GM03348 (cell line): ENCODE measurements around the gene DOCK8.
"Not testable (repeated sequence)": the region's sequence is repeated elsewhere in the genome, so short reads cannot be mapped to it uniquely, and the experiment has no call there.

Source experiments
- DNase-seq: peaks from one replicate; pipeline ENCODE4 v3.0.0; 2012; ENCODE audit warnings: low spot score

DOCK8 gene

DNA sequence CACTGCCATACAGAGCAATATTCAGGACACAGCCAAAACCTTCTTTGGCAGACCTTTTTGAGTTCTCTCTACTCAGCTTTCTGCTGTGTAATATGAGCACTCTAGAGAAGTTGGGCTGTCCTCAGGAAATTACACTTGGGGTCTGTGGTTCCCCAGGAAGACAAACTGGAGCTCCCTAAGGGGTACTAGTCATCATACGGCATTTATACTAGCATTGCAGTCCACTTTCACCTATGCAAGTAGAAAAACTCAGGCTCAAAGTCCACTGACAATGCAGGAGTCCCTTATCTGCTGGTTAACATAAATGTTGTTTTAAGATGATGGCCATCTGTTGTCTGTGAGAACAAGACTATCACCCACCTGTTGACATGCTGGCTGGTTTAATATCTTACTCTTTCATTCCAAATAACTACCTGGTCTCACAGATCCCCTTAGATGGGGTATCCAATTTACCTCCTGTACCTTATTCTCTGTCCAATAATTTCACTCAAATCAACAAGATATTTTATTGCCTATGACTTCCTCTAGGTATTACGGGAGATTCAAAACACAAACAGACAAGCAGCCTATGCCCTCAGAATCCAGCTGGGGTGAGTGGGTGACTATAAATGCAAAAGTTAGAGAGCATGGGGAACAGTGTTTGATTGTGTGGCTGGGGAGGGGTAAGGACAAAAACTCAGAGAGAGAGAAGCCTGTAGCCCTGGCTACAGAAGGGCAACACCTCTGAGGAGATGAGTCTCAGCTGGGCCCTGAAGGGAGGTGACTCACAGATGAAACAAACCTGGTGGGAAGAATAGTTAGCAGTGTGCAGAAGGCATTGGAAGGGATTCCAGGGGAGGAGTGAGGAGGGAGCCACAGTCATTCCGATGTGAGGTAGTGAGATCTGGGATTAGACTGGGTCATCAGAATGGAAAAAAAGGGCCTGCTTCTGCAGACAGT lies 10.2 kb downstream of the DOCK8 start:
- no peak for DNase-seq

- no peak for DNase-seq
These were observed 13.2 kb downstream of the DOCK8 start for GRCh38 chr9:227860-228259.

DNA sequence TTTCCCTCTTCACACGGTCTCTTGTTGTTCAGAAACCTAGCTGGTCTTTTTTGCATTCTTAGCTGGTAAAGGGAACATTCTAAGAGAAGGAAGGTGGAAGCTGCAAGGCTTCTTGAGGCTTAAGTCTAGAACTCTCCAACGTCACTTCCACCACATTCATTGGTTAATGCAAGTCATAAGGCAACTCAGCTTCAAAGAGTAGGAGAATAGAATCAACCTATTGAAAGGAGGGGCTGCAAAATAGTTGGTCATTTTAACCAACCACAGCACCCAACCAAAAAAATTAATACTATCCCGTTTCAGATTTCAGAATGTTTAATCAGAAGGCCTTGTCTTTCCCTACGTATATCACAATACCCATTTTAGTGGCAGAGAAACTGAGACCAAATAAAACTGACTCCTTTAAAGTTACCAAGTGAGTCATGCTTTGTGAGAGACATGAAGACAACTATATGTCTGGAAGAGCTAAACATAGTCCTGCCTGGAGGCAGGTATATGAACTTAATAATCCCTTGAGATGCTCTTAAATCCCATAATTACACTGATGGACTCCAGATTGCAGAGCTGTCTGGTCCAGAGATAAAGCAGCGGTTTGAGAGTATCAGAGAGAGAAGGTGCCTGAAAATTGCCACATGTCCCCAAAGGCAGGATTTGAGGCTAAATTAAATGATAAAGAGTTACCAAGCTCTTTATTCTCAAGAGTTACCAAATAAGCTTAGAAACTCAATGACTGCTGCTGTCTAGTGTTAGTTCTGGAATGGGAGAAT lies 14.4 kb downstream of the DOCK8 start:
- no peak for DNase-seq

GRCh38 chr9:231625-232024 lies 17.0 kb downstream of the DOCK8 start:
- not testable (repeated sequence) for DNase-seq

DNA sequence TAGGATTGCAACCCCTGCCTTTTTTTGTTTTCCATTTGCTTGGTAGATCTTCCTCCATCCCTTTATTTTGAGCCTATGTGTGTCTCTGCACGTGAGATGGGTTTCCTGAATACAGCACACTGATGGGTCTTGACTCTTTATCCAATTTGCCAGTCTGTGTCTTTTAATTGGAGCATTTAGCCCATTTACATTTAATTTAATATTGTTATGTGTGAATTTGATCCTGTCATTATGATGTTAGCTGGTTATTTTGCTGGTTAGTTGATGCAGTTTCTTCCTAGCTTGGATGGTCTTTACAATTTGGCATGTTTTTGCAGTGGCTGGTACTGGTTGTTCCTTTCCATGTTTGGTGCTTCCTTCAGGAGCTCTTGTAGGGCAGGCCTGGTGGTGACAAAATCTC lies 19.0 kb downstream of the DOCK8 start:
- not testable (repeated sequence) for DNase-seq

DNA sequence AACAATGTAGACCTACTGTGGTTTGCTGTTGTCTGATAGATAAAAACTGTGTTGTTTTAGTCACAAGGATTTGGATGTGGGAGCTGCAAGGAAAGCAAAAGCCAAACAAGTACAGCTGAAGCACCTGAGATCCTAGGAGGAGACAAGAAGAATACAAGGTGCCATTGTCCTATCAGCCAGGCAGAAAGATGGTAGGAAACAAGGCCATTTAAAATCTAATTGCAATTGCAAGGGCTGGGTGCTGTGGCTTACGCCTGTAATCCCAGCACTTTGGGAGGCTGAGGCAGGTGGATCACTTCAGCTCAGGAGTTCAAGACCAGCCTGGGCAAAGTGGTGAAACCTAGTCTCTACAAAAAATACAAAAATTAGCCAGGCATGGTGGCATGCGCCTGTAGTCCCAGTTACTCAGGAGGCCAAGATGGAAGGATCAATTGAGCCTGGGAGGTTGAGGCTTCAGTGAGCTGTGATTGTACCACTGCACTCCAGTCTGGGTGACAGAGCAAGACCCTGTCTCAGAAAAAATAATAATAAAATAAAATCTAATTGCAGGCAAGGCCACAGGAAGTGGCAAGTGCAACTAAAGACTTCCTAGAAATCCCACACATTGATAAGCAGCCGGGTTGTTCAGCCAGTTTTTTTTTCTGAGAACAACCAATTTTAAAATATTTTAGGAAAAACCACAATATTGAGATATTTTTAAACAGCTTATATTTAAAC lies 22.6 kb downstream of the DOCK8 start:
- no peak for DNase-seq

- DNase-seq: no peak
These were observed 23.2 kb downstream of the DOCK8 start for GRCh38 chr9:237858-238345.

DNA sequence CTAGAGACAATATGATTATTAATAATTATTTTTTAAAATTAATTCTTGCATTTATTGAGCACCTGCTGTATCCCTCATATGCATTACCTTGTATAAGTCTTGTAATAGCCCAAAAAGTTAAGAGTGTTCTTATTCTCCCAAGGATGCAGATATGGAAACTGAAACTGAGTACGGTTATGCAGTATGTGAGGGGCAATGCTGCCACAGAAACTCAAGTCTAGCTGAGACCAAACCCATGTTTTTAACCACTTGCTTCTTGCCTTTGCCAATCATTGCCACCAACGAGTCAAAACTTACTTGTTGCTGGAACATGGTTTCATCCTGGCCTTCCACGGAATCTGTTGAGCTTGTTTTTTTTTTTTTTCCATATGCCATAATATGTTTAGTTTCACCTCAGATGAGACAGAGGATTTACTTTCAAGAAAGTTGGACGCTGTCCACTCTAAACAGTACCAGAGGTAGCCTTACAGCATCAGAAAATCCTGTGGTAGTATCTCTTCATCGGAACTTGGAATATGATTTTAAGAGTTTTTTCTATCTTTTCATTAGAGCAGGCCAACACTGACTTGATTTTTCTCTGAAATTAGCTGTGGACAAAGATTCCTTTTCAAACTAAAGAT lies 27.9 kb downstream of the DOCK8 start:
- no peak for DNase-seq

- DNase-seq: no peak
These were observed 33.8 kb downstream of the DOCK8 start for GRCh38 chr9:248278-248961.

DNA sequence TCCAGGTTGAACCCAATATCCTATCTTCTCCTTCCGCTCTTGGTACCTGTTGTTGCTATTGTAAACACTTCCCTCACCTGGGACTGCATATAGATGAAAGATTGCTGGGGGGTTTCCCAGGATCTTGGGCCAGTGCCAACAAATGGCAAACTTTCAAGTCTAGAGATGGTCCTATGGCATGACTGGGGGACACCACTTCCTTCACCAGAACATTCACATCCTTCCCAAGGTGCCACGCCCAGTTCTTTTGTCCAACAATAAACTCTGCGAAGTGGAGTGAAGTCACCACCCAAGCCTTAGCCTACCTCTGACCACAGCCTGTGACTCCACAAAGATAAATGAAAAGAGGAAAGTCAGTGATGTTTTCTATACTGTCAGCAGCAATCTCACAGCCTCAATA lies 34.4 kb downstream of the DOCK8 start:
- no peak for DNase-seq

DNA sequence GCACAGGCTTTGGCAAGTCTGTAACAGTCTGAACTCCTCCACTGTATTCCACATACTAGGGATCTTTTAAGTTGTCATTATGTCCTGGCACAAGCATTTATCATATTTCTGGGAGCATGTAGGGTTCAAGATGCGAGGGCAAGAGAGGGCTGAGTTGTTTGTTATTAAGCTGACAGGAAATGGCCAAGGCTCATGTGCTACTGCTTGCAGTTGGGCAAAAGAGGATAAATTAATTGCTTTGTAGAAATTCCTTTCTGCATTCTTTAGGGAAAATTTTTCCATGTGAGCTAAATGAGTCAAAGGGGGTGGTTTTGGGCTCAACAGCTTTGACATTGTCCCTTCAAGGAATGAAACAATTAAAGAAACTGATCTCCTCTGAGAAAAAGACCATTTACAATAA lies 35.4 kb downstream of the DOCK8 start:
- DNase-seq: no peak

DNA sequence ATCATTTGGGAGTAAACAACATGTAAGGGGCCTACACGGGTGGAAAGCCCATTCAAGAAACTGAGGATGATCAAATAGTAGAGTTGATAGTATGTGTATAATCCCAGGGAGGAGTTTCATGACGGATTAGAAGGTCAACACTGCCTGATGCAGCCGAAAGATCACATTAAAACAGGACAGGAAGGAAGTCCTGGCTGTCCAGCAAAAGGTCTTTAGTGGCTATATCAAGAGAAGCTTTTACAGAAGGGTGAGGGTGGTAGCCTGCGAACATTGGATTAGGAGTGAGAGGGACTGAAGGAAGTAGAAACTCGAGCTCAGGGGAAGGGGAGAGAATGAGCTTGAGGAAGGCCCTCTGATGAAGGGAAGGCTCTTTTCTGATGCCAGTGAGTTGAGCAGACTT lies 36.0 kb downstream of the DOCK8 start:
- no peak for DNase-seq

DNA sequence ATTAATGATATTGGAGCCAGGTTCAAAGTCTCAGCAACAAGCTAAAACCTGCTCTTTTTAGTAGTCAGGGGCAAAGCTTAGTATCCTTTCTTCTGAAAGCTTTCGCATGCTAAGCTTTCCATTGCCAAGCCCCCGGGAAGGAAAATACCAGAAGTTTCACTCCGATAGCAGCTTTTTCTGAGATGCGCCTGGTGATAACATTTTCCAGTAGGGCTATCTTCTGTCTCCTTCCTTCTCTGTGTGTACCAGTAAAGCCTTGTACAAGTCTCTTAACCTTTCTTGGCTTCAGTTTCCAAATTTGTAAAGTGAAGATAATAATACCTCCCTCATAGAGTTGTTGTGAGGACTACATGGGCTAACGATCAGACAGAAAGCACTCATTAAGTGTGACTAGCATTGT lies 36.7 kb downstream of the DOCK8 start:
- DNase-seq: no peak

- DNase-seq: no peak
These were observed 38.9 kb downstream of the DOCK8 start for GRCh38 chr9:253539-253938.

GRCh38 chr9:254516-254915 lies 39.9 kb downstream of the DOCK8 start:
- DNase-seq: no peak

- no peak for DNase-seq
These were observed 43.3 kb downstream of the DOCK8 start for GRCh38 chr9:257957-258356.

- no peak for DNase-seq
These were observed 45.0 kb downstream of the DOCK8 start for GRCh38 chr9:259405-260404.

- DNase-seq: no peak
These were observed 49.6 kb downstream of the DOCK8 start for GRCh38 chr9:264231-264630.

DNA sequence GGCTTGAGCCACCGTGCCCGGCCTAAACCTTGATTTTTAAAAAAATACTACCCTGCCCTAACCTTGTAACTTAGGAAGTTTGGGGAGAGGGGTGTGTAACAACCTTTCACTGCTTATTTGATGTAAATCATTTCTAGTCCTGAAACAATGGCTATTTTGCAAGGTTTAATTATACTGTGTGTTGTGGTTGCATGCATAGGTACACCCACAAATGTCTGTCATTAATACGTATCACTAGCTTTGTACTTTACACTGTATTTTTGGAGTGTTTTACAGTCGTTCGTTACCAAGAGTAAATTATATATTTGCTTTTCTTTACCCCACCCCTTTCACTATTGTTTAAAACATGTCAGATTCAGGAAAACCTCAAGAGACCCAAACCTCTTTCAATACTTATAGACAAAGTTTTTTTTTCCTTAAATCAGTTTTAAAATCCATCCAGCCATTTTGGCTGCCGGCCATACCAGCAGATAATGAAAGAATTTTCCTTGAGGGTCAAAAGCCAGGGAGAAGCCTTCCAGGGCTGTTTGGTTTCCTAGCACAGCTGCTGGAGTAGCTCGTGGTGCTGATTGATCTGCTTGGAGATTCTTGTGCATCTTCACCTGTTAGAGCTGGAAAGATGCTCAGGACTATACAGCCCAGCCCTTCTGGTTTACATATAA lies 50.7 kb downstream of the DOCK8 start:
- no peak for DNase-seq

- DNase-seq: no peak
These were observed 51.6 kb downstream of the DOCK8 start for GRCh38 chr9:266228-266627.
